IPS-18a (cell line): ENCODE results near the gene GRM4.

Experiments
- H3K27ac ChIP-seq: one replicate; pipeline ENCODE4 v1.5.1; 2013; ENCODE audit warnings: low read length
- H3K27me3 ChIP-seq: one replicate; pipeline ENCODE4 v1.6.1; 2013; ENCODE audit warnings: mild to moderate bottlenecking, low read length; ENCODE audit not compliant: control insufficient read depth, insufficient read depth
- H3K36me3 ChIP-seq: one replicate; pipeline ENCODE4 v1.6.1; 2013; ENCODE audit warnings: low read depth, low read length; ENCODE audit not compliant: control insufficient read depth
- H3K4me1 ChIP-seq: one replicate; pipeline ENCODE4 v1.6.1; 2013; ENCODE audit warnings: low read depth, low read length; ENCODE audit not compliant: control insufficient read depth
- H3K4me3 ChIP-seq: one replicate; pipeline ENCODE4 v1.5.1; 2013; ENCODE audit warnings: low read length
- H3K9ac ChIP-seq: one replicate; pipeline ENCODE4 v1.6.1; 2013; ENCODE audit warnings: mild to moderate bottlenecking, low read length, moderate library complexity
- H3K9me3 ChIP-seq: one replicate; pipeline ENCODE4 v1.6.1; 2013; ENCODE audit warnings: low read depth, low read length; ENCODE audit not compliant: control insufficient read depth

GRM4 gene

DNA sequence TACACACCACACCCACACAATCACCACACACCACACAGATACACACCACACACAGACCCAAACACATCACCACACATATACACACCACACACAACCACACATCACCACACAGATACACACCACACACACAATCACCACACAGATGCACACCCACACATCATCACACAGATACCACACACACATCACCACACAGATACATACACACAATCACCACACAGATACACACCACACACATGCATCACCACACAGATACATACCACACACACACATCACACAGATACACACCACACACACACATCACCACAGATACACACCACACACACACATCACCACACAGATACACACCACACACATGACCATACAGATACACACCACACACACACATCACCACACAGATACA lies 73.2 kb downstream of the GRM4 start:
- Histone ChIP-seq H3K27ac (no peak overlapping the region), H3K4me1 (peaks cover 8% of the 10 kb centered on the region), H3K36me3 (no peaks in the 10 kb centered on the region), H3K9me3 (no peaks in the 10 kb centered on the region), H3K9ac (no peak overlapping the region), H3K27me3 (no peaks in the 10 kb centered on the region), H3K4me3 (no peak overlapping the region)

DNA sequence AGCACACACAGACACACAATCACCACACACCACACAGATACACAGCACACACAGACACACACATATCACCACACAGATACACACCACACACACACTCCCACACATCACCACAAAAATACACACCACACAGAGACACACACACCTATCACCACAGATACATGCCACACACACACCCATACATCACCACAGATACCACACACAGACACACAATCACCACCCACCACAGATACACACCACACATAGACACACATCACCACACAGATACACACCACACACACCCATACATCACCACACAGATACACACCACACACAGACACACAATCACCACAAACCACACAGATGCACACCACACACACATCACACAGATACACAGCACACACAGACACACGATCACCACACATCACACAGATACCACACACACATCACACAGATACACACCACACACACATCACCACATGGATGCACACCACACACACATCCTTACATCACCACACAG lies 74.0 kb downstream of the GRM4 start:
- peaks cover 3% of the 10 kb centered on the region for H3K4me1 ChIP-seq
- H3K9ac ChIP-seq: no peak overlapping the region
- no peaks in the 10 kb centered on the region for H3K9me3 ChIP-seq
- H3K36me3 ChIP-seq: no peaks in the 10 kb centered on the region
- H3K27ac ChIP-seq: no peak overlapping the region
- no peaks in the 10 kb centered on the region for H3K27me3 ChIP-seq
- no peak overlapping the region for H3K4me3 ChIP-seq

DNA sequence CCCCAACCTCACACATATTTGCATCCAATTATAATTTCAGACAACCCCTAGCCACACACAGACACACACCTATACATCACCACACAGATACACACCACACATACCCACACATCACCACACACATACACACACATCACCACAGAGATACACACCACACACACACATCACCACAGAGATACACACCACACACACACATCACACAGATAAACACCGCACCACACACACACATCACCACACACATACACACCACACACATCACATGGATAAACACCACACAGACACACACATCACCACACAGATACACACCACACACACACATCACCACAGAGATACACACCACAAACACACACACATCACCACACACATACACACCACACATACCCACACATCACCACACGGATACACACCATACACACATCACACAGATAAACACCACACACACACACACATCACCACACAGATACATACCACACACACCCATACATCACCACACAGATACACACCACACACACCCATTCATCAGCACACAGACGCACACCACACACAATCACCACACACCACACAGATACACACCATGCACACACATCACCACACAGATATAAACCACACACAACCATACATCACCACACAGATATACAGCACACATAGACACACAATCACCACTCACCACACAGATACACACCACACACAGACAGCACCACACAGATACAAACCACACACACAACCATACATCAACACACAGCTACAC lies 74.6 kb downstream of the GRM4 start:
- no peak overlapping the region for H3K27ac ChIP-seq
- H3K9ac ChIP-seq: no peak overlapping the region
- H3K4me1 ChIP-seq: no peaks in the 10 kb centered on the region
- H3K27me3 ChIP-seq: no peaks in the 10 kb centered on the region
- no peak overlapping the region for H3K4me3 ChIP-seq
- no peaks in the 10 kb centered on the region for H3K9me3 ChIP-seq
- no peaks in the 10 kb centered on the region for H3K36me3 ChIP-seq

DNA sequence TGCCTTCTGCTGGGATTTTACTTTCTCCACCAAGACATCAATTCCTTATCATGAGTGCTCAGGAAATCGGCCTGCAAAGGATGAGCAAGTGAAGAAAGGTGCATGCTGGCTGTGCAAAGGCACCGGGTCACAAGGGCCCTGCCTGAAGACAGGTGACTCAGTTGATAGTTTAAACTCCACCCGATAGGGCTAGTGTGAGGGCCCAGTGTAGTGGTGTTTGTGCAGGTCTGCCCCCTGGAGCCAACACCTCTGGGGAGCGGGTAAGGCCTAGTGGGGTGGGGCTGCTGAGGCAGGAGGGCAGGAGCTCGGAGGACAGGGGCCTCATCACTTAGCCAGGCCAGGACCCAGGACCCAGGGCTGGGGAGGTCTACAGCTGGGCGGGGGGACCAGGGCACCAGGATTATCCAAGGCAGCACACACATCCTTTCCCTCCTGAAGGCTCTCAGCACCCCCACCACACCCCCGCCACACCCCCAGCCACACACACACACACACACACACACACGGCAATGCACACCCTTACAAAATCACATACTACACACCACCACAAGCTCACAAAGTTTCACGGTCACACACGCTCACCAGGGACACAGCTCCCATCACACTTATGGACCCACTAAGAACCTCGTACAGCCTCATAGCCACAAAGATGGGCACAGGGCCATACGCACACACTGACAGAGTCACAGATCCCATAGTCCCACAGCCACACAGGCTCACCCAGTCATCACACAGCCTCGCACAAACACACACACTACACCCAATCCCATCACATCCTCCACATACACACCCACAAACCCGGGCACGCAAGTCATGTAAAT lies 75.4 kb downstream of the GRM4 start:
- Histone ChIP-seq H3K9me3 (no peaks in the 10 kb centered on the region), H3K27me3 (no peaks in the 10 kb centered on the region), H3K9ac (no peak overlapping the region), H3K4me1 (no peaks in the 10 kb centered on the region), H3K36me3 (no peaks in the 10 kb centered on the region), H3K27ac (no peak overlapping the region), H3K4me3 (no peak overlapping the region)

DNA sequence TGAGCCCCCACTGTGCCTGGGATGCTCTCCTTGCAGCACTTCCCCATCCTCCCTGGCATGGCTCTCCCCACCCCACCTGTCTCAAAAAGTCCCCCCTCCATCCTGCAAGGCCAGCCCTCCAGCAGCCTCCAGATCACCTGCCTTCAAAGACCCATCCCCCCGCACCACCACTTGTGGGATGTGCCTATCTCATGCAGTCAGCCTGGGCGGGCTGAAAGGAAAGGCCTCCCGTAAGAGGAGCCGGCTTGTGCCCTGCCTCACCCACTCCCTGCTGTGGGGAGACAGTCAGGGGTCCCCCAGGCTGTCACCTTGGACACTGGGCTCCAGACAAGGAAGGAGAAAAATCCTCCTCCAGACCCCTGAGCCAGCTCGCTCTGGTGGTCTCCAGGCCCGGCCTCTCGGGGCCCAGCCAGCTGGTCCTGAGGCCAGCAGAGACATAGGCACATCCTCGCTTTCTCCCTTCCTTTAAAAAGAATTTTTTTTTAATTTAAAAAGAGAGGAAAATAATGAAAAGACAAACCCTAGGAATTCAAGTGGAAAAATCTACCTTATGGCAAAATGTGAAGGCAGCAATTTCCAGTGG lies 77.3 kb downstream of the GRM4 start:
- Histone ChIP-seq H3K27ac (no peak overlapping the region), H3K9me3 (no peaks in the 10 kb centered on the region), H3K27me3 (no peaks in the 10 kb centered on the region), H3K36me3 (no peaks in the 10 kb centered on the region), H3K4me3 (no peak overlapping the region), H3K4me1 (no peaks in the 10 kb centered on the region), H3K9ac (no peak overlapping the region)

DNA sequence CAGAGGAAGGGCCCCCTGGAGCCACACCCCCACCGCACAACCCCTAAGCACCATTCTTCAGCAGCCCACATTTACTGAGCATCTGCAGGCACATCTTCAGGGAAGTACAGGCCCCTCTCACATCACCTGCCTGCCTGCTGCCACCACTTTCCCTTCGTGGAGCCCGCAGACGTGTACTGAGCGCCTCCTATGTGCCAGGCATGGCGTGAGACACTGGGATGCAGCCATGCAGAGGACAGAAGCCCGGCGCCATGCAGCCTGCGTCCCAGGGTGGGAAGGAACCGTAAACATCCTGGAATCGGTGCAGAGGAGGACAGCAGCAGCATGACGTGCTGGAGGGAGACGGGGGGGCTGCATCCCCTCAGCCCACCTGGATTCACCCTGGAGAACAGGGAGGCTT lies 78.1 kb downstream of the GRM4 start:
- Histone ChIP-seq H3K4me3 (no peak overlapping the region), H3K9me3 (no peaks in the 10 kb centered on the region), H3K27ac (no peak overlapping the region), H3K27me3 (no peaks in the 10 kb centered on the region), H3K9ac (no peak overlapping the region), H3K36me3 (no peaks in the 10 kb centered on the region), H3K4me1 (no peaks in the 10 kb centered on the region)

DNA sequence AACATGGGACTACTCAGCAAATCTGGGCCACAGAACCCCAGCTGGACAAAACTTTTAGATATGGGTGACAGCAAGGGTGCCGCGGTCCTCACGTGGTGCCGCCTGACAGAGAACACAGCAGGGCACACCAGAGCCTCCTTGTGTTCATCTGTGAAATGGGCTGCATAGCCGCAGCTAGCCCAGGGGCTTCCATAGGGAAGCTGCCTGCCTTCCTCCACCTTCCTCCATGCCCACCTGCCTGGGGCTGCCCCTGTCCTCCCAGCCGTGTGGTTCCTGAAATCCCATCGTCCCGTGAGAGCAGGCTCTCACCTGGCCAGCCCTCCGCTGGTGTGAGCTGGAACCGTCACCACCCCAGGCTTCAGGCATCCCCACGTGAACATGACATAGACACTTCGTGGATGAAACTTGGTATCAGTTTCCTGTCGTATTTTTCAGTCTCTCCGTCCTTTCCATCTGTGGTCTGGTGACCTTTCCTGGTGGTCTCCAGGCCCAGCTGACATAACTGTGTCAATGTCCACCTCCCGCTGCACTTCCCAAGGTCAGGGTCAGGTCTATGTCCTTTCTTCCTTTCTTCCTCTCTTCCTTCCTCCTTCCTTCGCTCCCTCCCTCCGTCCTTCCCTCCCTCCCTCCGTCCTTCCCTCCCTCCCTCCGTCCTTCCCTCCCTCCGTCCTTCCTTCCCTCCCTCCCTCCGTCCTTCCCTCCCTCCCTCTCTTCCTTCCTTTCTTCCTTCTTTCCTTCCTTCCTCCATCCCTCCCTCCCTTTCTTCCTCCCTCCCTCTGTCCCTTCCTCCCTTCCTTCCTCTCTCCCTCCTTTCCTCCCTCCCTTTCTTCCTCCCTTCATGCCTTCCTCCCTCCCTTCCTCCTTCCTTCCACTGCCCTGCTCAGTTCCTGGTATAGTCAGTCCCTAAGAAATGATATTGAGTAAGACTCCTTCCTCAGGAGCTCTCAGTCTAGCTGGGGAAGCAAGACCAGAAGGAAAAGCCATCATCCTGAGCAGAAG lies 78.8 kb downstream of the GRM4 start:
- no peak overlapping the region for H3K4me3 ChIP-seq
- H3K27me3 ChIP-seq: no peaks in the 10 kb centered on the region
- H3K36me3 ChIP-seq: no peaks in the 10 kb centered on the region
- H3K27ac ChIP-seq: no peak overlapping the region
- H3K4me1 ChIP-seq: no peaks in the 10 kb centered on the region
- H3K9me3 ChIP-seq: no peaks in the 10 kb centered on the region
- H3K9ac ChIP-seq: no peak overlapping the region

DNA sequence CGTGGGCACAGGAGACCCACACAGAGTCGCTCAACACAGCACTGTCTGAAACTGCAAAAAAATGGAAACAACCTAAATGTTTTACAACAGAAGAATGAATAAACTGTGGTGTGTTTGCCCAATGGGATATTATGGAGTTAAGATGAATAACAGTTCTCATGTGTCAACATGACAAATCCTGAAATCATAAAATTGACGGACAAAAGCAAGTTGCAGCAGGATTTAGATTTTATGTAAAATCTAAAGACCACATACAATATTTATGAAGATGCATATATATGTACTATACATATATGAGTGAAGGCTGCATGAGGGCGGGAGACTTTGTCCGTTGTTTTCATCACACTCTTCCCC lies 79.7 kb downstream of the GRM4 start:
- Histone ChIP-seq H3K9me3 (no peaks in the 10 kb centered on the region), H3K36me3 (no peaks in the 10 kb centered on the region), H3K4me1 (no peaks in the 10 kb centered on the region), H3K27ac (no peak overlapping the region), H3K9ac (no peak overlapping the region), H3K27me3 (no peaks in the 10 kb centered on the region), H3K4me3 (no peak overlapping the region)

DNA sequence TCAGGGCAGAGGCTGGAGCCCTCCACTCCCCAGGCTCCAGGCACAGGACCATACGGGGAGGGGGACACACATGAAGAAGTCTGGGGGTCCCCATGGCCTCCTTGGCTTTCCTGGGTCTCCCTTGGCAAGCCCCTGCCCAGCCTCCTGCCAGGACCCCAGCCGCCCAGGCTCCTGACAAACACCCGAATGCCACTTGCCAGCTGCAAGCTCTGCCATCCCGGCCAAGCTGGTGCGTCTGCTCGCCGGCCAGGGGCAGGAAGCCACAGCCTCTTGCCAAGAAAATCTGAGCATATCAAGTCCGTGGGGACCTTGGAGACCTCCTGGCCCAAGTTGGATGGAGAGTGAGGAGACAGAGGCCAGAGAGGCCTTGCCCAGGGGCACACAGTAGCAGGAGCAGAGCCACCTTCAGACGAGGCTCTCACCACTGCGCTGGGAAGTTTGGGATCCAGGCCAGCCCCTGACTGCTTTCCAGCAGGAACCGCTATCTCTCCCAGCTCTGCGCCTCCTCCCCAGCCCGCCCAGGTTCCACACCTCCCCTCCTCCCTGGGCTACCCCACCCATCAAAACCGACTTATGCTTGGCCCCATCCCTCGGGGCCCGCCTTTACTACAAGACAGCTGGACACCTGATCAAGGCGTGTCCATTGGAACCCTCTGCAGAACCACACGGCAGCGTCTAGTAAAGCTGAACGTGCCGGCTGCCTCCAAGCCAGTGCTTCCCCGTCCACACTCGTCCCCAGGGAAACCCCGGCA lies 80.2 kb downstream of the GRM4 start:
- no peaks in the 10 kb centered on the region for H3K36me3 ChIP-seq
- no peak overlapping the region for H3K4me3 ChIP-seq
- H3K9ac ChIP-seq: no peak overlapping the region
- H3K27me3 ChIP-seq: no peaks in the 10 kb centered on the region
- H3K9me3 ChIP-seq: no peaks in the 10 kb centered on the region
- H3K4me1 ChIP-seq: no peaks in the 10 kb centered on the region
- no peak overlapping the region for H3K27ac ChIP-seq

DNA sequence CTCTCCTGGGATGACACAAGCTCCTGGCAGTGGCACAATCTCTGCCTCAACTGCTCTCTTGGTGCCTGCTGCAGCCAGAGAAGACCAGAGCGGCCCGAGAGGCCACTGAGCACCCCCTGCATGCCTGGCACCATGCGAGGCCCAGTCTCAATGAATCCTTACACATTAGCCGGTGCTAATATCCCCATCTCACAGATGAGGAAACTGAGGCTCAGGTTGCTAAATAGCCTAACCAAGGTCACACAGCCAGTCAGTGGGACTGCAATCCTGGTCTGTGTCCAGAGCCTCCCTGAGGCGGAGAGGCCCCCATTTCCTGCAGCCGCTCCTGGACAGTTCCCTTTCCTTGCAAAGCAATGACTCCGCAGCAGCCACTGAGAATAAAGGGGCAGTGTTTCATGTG lies 81.2 kb downstream of the GRM4 start:
- Histone ChIP-seq H3K4me1 (no peaks in the 10 kb centered on the region), H3K9me3 (no peaks in the 10 kb centered on the region), H3K36me3 (no peaks in the 10 kb centered on the region), H3K9ac (no peak overlapping the region), H3K4me3 (no peak overlapping the region), H3K27me3 (no peaks in the 10 kb centered on the region), H3K27ac (no peak overlapping the region)
